Thyroid gland (tissue), 4 donors: ENCODE results near the gene PCNX1.

Experiments used
- POLR2A ChIP-seq, 2 donors: fragments of 450-650 bp; IDR thresholded peaks; one replicate each; pipeline ENCODE4 v1.6.1; 2017; ENCODE audit warnings: antibody characterized with exemption in 2 of 2, mild to moderate bottlenecking in 2 of 2, moderate library complexity in 1 of 2
- TF ChIP-seq, protein P1 (sequence below), 6 experiments: fragments of 200-600 bp in 3 of 6; fragments of 450-650 bp in 3 of 6; sonication (generic) in 3 of 6; IDR thresholded peaks; one replicate each; pipeline ENCODE4 v1.5.1; 2016 to 2019; ENCODE audit warnings: antibody characterized with exemption in 6 of 6, mild to moderate bottlenecking in 2 of 6, inconsistent platforms in 1 of 6, moderate library complexity in 1 of 6

GRCh38 chr14:70954068-70954467 is 46.8 kb downstream of the PCNX1 start:
- TF ChIP-seq, protein P1, sequence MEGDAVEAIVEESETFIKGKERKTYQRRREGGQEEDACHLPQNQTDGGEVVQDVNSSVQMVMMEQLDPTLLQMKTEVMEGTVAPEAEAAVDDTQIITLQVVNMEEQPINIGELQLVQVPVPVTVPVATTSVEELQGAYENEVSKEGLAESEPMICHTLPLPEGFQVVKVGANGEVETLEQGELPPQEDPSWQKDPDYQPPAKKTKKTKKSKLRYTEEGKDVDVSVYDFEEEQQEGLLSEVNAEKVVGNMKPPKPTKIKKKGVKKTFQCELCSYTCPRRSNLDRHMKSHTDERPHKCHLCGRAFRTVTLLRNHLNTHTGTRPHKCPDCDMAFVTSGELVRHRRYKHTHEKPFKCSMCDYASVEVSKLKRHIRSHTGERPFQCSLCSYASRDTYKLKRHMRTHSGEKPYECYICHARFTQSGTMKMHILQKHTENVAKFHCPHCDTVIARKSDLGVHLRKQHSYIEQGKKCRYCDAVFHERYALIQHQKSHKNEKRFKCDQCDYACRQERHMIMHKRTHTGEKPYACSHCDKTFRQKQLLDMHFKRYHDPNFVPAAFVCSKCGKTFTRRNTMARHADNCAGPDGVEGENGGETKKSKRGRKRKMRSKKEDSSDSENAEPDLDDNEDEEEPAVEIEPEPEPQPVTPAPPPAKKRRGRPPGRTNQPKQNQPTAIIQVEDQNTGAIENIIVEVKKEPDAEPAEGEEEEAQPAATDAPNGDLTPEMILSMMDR (IDR thresholded peaks at IDR 0.05) = no peak
- TF ChIP-seq POLR2A (IDR thresholded peaks at IDR 0.05) = no peak
